H1 (cell line): ENCODE results near the gene WEE2. TPM values are rescaled to one million over a fixed set of nuclear protein-coding genes. Genes with fewer than 3 reads are reported as not detected.

Experiments
- NRF1 ChIP-seq: IDR thresholded peaks from 2 replicates; pipeline ENCODE4 v1.6.1; 2011; ENCODE audit warnings: mild to moderate bottlenecking, low read depth, low read length, improper control_type of control experiment
- SP2 ChIP-seq: IDR thresholded peaks from 2 replicates; pipeline ENCODE4 v1.6.1; 2012; ENCODE audit warnings: mild to moderate bottlenecking, low read length, inconsistent platforms
- TAF7 ChIP-seq: optimal IDR thresholded peaks from 2 replicates; pipeline ENCODE3; 2011; ENCODE audit warnings: low read depth, mild to moderate bottlenecking, inconsistent platforms, low read length, moderate library complexity, borderline replicate concordance
- TEAD4 ChIP-seq: IDR thresholded peaks from 2 replicates; pipeline ENCODE4 v1.6.1; 2012; ENCODE audit warnings: low read depth, low read length, inconsistent platforms, mixed read lengths
- polyA plus RNA-seq, 7 experiments: library from polyadenylated mRNA; depleted of rRNA in 3 of 7; stranded (reverse) in 5 of 7; unstranded in 2 of 7; fragments of >200 nt in 5 of 7; fragments of 200-250 nt in 2 of 7; gene quantifications; 1 replicate in 5 of 7; 2 replicates in 1 of 7; 4 replicates in 1 of 7; pipeline versions ENCODE4 v1.2.1 to v1.2.3, GENCODE V29; 2011 to 2013; ENCODE audit warnings: missing spikeins in 2 of 7, mixed read lengths in 2 of 7
- total RNA-seq: library from RNA; stranded (reverse); fragmentation: NEBNext Ultra II Directional; extraction: Animal tissue kit (Norgen Biotek cat#: 25700); gene quantifications from 2 replicates; pipeline ENCODE4 v1.2.1, GENCODE V29; 2021

The WEE2 gene
- total and polyA plus RNA-seq, 2 of the 8 experiments (the other 6 are each of a cell fraction or from before 2014, with no cell fraction given): 0.02 TPM; not detected in 1

GRCh38 chr7:141676618-141677017, 31.5 kb upstream of the WEE2 start (continued):
- TF ChIP-seq NRF1: no peak
- TF ChIP-seq SP2: no peak
- no peak for TF ChIP-seq TEAD4
- TF ChIP-seq TAF7: no peak
